ENCODE data around the gene SPINT2.

SPINT2 gene

GRCh38 chr19:38265921-38266429 lies 1.6 kb downstream of the SPINT2 start:
- Histone ChIP-seq H3K27me3 (ENCODE audit: insufficient read depth, low read length) (no peaks in the 10 kb centered on the region), H3K4me1 (ENCODE audit: insufficient read depth, low read length, severe bottlenecking) (peaks cover 61% of the 10 kb centered on the region), H3F3A (ENCODE audit: insufficient read depth, low read length) (no peaks in the 10 kb centered on the region), H4K20me1 (ENCODE audit: insufficient read depth, low read length) (no peaks in the 10 kb centered on the region), H3K9me3 (ENCODE audit: low read length) (no peaks in the 10 kb centered on the region), H3K27ac (ENCODE audit: low read depth, low read length, poor library complexity, severe bottlenecking) (peak overlapping the region; percentile 90), H3K36me3 (ENCODE audit: insufficient read depth, low read length) (no peaks in the 10 kb centered on the region; the same call in 1 of the 2 replicates), H3K9ac (ENCODE audit: low read length) (peak overlapping the region; percentile 93), H2AFZ (ENCODE audit: low read length) (no peak overlapping the region), H3K4me2 (ENCODE audit: low read length) (peak overlapping the region; percentile 88), H3K4me3 (ENCODE audit: low read depth, low read length, poor library complexity, severe bottlenecking) (peak overlapping the region; percentile 91), H3K9me2 (ENCODE audit: low read depth, low read length) (no peaks in the 10 kb centered on the region), H3K79me2 (ENCODE audit: insufficient read depth, low read length) (peaks cover 15% of the 10 kb centered on the region; the same call in 1 of the 2 replicates)
- TF ChIP-seq EZH2 (IDR thresholded peaks at IDR 0.05; ENCODE audit: borderline replicate concordance, low read length) (no peak), CTCF (IDR thresholded peaks at IDR 0.05; ENCODE audit: low read length) (no peak)

GRCh38 chr19:38266981-38267597 lies 2.7 kb downstream of the SPINT2 start:
- peak overlapping the region; percentile 88 for H3K4me2 ChIP-seq (ENCODE audit: low read length)
- peak overlapping the region; percentile 30 for H3K4me3 ChIP-seq (ENCODE audit: low read depth, low read length, poor library complexity, severe bottlenecking)
- H3K27ac ChIP-seq (ENCODE audit: low read depth, low read length, poor library complexity, severe bottlenecking), result peak overlapping the region; percentile 65
- no peaks in the 10 kb centered on the region for H3K9me2 ChIP-seq (ENCODE audit: low read depth, low read length)
- peaks cover 67% of the 10 kb centered on the region for H3K4me1 ChIP-seq (ENCODE audit: insufficient read depth, low read length, severe bottlenecking)
- H3F3A ChIP-seq (ENCODE audit: insufficient read depth, low read length), result no peaks in the 10 kb centered on the region
- H4K20me1 ChIP-seq (ENCODE audit: insufficient read depth, low read length), result no peaks in the 10 kb centered on the region
- no peaks in the 10 kb centered on the region for H3K27me3 ChIP-seq (ENCODE audit: insufficient read depth, low read length)
- H2AFZ ChIP-seq (ENCODE audit: low read length), result no peak overlapping the region
- peak overlapping the region; percentile 39; the same call in 1 of the 2 replicates for H3K9ac ChIP-seq (ENCODE audit: low read length)
- H3K79me2 ChIP-seq (ENCODE audit: insufficient read depth, low read length), result peaks cover 23% of the 10 kb centered on the region
- no peaks in the 10 kb centered on the region for H3K9me3 ChIP-seq (ENCODE audit: low read length)
- no peaks in the 10 kb centered on the region; the same call in 1 of the 2 replicates for H3K36me3 ChIP-seq (ENCODE audit: insufficient read depth, low read length)
- TF ChIP-seq EZH2 (IDR thresholded peaks at IDR 0.05; ENCODE audit: borderline replicate concordance, low read length) (no peak), CTCF (IDR thresholded peaks at IDR 0.05; ENCODE audit: low read length) (no peak)

GRCh38 chr19:38267761-38268483 lies 3.5 kb downstream of the SPINT2 start:
- H3K4me2 ChIP-seq (ENCODE audit: low read length), result peak overlapping the region; percentile 88
- H4K20me1 ChIP-seq (ENCODE audit: insufficient read depth, low read length), result no peaks in the 10 kb centered on the region
- no peaks in the 10 kb centered on the region for H3K9me2 ChIP-seq (ENCODE audit: low read depth, low read length)
- H3K4me1 ChIP-seq (ENCODE audit: insufficient read depth, low read length, severe bottlenecking), result peaks cover 70% of the 10 kb centered on the region
- H3K27me3 ChIP-seq (ENCODE audit: insufficient read depth, low read length), result no peaks in the 10 kb centered on the region
- H3K36me3 ChIP-seq (ENCODE audit: insufficient read depth, low read length), result no peaks in the 10 kb centered on the region; the same call in 1 of the 2 replicates
- no peak for TF ChIP-seq CTCF (IDR thresholded peaks at IDR 0.05; ENCODE audit: low read length)
- no peak for TF ChIP-seq EZH2 (IDR thresholded peaks at IDR 0.05; ENCODE audit: borderline replicate concordance, low read length)
- no peaks in the 10 kb centered on the region for H3F3A ChIP-seq (ENCODE audit: insufficient read depth, low read length)
- peak overlapping the region; percentile 29 for H3K4me3 ChIP-seq (ENCODE audit: low read depth, low read length, poor library complexity, severe bottlenecking)
- H3K9me3 ChIP-seq (ENCODE audit: low read length), result no peaks in the 10 kb centered on the region
- H3K27ac ChIP-seq (ENCODE audit: low read depth, low read length, poor library complexity, severe bottlenecking), result peak overlapping the region; percentile 65
- H3K79me2 ChIP-seq (ENCODE audit: insufficient read depth, low read length), result peaks cover 27% of the 10 kb centered on the region
- H2AFZ ChIP-seq (ENCODE audit: low read length), result no peak overlapping the region
- H3K9ac ChIP-seq (ENCODE audit: low read length), result peak overlapping the region; percentile 28; the same call in 1 of the 2 replicates

Data from OCI-LY1 (cell line).